Naive thymus-derived CD8-positive, alpha-beta T cell (primary cell): Measurements from ENCODE around the gene PDZD7. TPM values are rescaled to one million over a fixed set of nuclear protein-coding genes. Genes with fewer than 3 reads are reported as not detected.

Source experiments
- ATAC-seq, 2 donors: fragments of 150-1000 bp; cut with Tn5 transposase in 1 of 2; sonication (Bioruptor Pico), chemical (Tn5 transposase) in 1 of 2; 1 replicate in 1 of 2; 2 replicates in 1 of 2; pipeline ENCODE4 v1.10.0; 2021; ENCODE audit warnings: mild to moderate bottlenecking in 2 of 2, moderate library complexity in 2 of 2
- POLR2A ChIA-PET: fragments of 350-600 bp; sonication (Branson Sonifier 250); formaldehyde crosslinking; loops from one replicate; lab custom pipeline; 2021; ENCODE audit warnings: antibody characterized with exemption; lab: Charles Lee
- DNase-seq, 10 donors: peaks; one replicate each; pipeline versions ENCODE4 v3.0.0 to v3.0.0-alpha.2; 2020 to 2022
- H3K27ac Mint-ChIP-seq, 10 donors: one replicate each; pipeline ENCODE4 v1.8.0; 2020 to 2022; ENCODE audit warnings: mild to moderate bottlenecking in 10 of 10, mixed read lengths in 10 of 10, moderate library complexity in 4 of 10, inconsistent platforms in 1 of 10
- H3K27me3 Mint-ChIP-seq, 5 donors: one replicate each; pipeline ENCODE4 v1.8.0; 2021 to 2022; ENCODE audit warnings: mixed read lengths in 5 of 5
- H3K36me3 Mint-ChIP-seq, 3 donors: one replicate each; pipeline ENCODE4 v1.8.0; 2020 to 2022; ENCODE audit warnings: mixed read lengths in 3 of 3, mild to moderate bottlenecking in 2 of 3, inconsistent platforms in 1 of 3
- H3K4me1 Mint-ChIP-seq, 4 donors: one replicate each; pipeline ENCODE4 v1.8.0; 2021 to 2022; ENCODE audit warnings: mixed read lengths in 4 of 4
- H3K4me3 Mint-ChIP-seq, 10 donors: one replicate each; pipeline ENCODE4 v1.8.0; 2020 to 2022; ENCODE audit warnings: mild to moderate bottlenecking in 10 of 10, mixed read lengths in 10 of 10, moderate library complexity in 6 of 10, inconsistent platforms in 1 of 10
- H3K9me3 Mint-ChIP-seq, 9 donors: one replicate each; pipeline ENCODE4 v1.8.0; 2020 to 2022; ENCODE audit warnings: mixed read lengths in 9 of 9, mild to moderate bottlenecking in 3 of 9, inconsistent platforms in 1 of 9, moderate library complexity in 1 of 9
- polyA plus RNA-seq, 3 donors: library from polyadenylated mRNA; unstranded; fragments of 300-500 nt; fragmentation: Illumina TruSeq; gene quantifications; one replicate each; pipeline ENCODE4 v1.2.3, GENCODE V29; 2021
- total RNA-seq, 8 experiments: library from RNA in 2 of 8; stranded (reverse) in 2 of 8; gene quantifications; one replicate each; pipeline ENCODE4 v1.2.3 and lab custom pipeline; 2021 to 2026

Gene PDZD7
- total and polyA plus RNA-seq, 5 experiments from 2014 or later = 0.39 to 1.4 (median 1.1) TPM

- Mint-ChIP-seq H3K27ac (peak overlapping the region; percentile 83 to 99 (median 94)), H3K36me3 (no peaks in the 10 kb centered on the region), H3K4me1 (peaks cover 13 to 39% (median 32%) of the 10 kb centered on the region in 4 donors), H3K27me3 (peaks cover 11 to 24% (median 17%) of the 10 kb centered on the region in 5 donors), H3K9me3 (no peaks in the 10 kb centered on the region), H3K4me3 (peak overlapping the region; percentile 92 to 99 (median 96))
- peak; percentile 75 to 77 for ATAC-seq
- peak; percentile 79 to 99 (median 90) for DNase-seq
- POLR2A ChIA-PET = interaction anchor here (0.7 to 3.1 kb wide), 5 partner anchors 10 to 147 kb away, joined by 3 to 38 read pairs (median 7); partner anchors contain the start of genes PDZD7 and SFXN3
These were observed 29.4 kb upstream of the PDZD7 start for GRCh38 chr10:101060036-101060950.

DNA sequence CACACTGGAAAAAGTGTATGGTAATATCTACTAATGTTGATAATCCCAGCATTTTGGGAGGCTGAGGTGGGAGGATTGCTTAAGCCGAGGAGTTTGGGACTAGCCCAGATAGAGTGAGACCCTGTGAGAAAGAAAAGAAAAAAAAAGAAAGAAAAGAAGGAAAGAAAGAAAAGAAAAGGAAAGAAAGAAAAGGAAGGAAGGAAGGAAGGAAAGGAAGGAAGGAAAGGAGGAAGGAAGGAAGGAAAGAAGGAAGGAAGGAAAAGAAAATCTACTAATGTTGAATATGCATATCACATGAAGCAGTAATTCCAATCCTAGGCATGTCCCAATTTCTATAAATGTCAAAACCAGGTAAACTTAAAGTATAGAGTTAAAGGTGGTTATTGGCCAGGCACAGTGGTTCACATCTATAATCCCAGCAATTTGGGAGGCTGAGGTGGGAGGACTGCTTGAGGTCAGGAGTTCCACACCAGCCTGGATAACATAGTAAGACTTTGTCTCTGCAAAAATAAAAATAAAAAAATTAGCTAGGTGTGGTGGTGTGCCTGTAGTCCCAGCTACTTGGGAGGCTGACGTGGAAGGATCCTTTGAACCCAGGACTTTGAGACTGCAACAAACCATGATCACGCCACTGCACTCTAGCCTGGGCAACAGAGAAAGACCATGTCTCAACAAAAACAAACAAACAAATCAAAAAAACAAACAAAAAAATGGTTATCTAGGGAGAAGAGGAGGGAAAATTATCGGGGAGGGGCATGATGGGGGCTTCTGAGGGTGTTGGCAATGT, 25.6 kb upstream of the PDZD7 start:
- Mint-ChIP-seq H3K9me3 (no peaks in the 10 kb centered on the region), H3K4me3 (no peak overlapping the region), H3K27me3 (peaks cover 0 to 3% (median 0%) of the 10 kb centered on the region in 5 donors), H3K36me3 (no peaks in the 10 kb centered on the region), H3K4me1 (peaks cover 6 to 16% (median 11%) of the 10 kb centered on the region in 4 donors), H3K27ac (peak overlapping the region in 1 of 10 donors; percentile 32)
- DNase-seq (no peak), ATAC-seq (no peak)
- POLR2A ChIA-PET = no interaction called here

DNA sequence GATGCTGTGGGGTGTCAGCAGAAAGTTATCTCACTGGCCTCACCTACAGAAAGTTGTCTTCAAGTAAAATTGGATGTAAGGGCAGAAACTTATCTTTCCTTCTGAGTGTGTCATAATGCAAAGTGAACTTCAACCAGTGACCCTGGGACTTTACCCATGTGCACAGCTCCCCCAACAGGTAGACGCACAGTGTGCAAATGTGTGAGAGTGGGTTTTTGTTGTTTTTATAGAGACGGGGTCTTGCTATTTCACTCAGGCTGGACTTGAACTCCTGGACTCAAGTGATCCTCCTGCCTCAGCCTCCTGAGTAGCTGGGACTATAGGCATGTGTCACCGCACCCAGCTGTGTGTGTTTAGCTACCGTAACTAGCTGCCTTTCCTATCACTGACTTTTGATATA, 24.5 kb upstream of the PDZD7 start:
- Mint-ChIP-seq H3K9me3 (no peaks in the 10 kb centered on the region), H3K36me3 (no peaks in the 10 kb centered on the region), H3K4me3 (no peak overlapping the region), H3K27ac (no peak overlapping the region), H3K4me1 (peaks cover 6 to 16% (median 9%) of the 10 kb centered on the region in 4 donors), H3K27me3 (peaks cover 5 to 12% (median 7%) of the 10 kb centered on the region in 5 donors)
- DNase-seq (no peak), ATAC-seq (no peak)
- POLR2A ChIA-PET = no interaction called here

GRCh38 chr10:101054876-101055275, 23.9 kb upstream of the PDZD7 start:
- Mint-ChIP-seq H3K4me3 (no peak overlapping the region), H3K27me3 (peaks cover 5 to 17% (median 12%) of the 10 kb centered on the region in 5 donors), H3K36me3 (no peaks in the 10 kb centered on the region), H3K4me1 (peaks cover 6 to 14% (median 8%) of the 10 kb centered on the region in 4 donors), H3K27ac (no peak overlapping the region), H3K9me3 (no peaks in the 10 kb centered on the region)
- POLR2A ChIA-PET = no interaction called here
- DNase-seq (no peak), ATAC-seq (no peak)

DNA sequence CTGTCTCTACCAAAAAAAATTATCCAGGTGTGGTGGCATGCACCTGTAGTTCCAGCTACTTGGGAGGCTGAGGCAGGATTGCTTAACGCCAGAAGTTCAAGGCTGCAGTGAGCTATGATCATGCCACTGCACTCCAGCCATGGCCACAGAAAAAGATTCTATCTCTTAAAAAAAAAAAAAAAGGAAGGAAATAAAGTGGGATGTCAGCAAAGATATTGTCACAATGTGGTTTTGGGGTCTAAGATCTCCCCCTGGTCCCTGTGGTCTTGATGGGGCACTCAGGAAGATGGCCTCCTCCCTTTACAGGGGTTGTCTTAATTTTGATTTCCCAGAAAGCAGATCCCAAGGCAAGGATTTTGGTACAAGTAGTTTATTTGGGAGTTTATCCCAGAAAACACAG, 23.4 kb upstream of the PDZD7 start:
- Mint-ChIP-seq H3K9me3 (no peaks in the 10 kb centered on the region), H3K4me3 (no peak overlapping the region), H3K36me3 (no peaks in the 10 kb centered on the region), H3K27ac (peak overlapping the region in 1 of 10 donors; percentile 66), H3K4me1 (peaks cover 6 to 17% (median 8%) of the 10 kb centered on the region in 4 donors), H3K27me3 (peaks cover 10 to 23% (median 16%) of the 10 kb centered on the region in 5 donors)
- ATAC-seq = no peak
- DNase-seq = no peak
- POLR2A ChIA-PET = no interaction called here

- no peak for DNase-seq
- Mint-ChIP-seq H3K9me3 (no peaks in the 10 kb centered on the region), H3K27ac (no peak overlapping the region), H3K4me1 (peaks cover 8 to 23% (median 11%) of the 10 kb centered on the region in 4 donors), H3K4me3 (no peak overlapping the region), H3K36me3 (no peaks in the 10 kb centered on the region), H3K27me3 (peaks cover 14 to 31% (median 24%) of the 10 kb centered on the region in 5 donors)
- no peak for ATAC-seq
- POLR2A ChIA-PET = no interaction called here
These were observed 22.6 kb upstream of the PDZD7 start for GRCh38 chr10:101053516-101053915.

- Mint-ChIP-seq H3K27me3 (peaks cover 19 to 43% (median 32%) of the 10 kb centered on the region in 5 donors), H3K27ac (no peak overlapping the region), H3K36me3 (no peaks in the 10 kb centered on the region), H3K4me1 (peaks cover 10 to 31% (median 13%) of the 10 kb centered on the region in 4 donors), H3K4me3 (no peak overlapping the region), H3K9me3 (no peaks in the 10 kb centered on the region)
- ATAC-seq = no peak
- peak in 1 of 10 donors; percentile 9 for DNase-seq
- POLR2A ChIA-PET = interaction anchor here (0.9 kb wide), 1 partner anchor 9 kb away, joined by 3 read pairs; the partner anchor contains the start of gene KAZALD1
These were observed 21.4 kb upstream of the PDZD7 start for GRCh38 chr10:101052285-101052684.

DNA sequence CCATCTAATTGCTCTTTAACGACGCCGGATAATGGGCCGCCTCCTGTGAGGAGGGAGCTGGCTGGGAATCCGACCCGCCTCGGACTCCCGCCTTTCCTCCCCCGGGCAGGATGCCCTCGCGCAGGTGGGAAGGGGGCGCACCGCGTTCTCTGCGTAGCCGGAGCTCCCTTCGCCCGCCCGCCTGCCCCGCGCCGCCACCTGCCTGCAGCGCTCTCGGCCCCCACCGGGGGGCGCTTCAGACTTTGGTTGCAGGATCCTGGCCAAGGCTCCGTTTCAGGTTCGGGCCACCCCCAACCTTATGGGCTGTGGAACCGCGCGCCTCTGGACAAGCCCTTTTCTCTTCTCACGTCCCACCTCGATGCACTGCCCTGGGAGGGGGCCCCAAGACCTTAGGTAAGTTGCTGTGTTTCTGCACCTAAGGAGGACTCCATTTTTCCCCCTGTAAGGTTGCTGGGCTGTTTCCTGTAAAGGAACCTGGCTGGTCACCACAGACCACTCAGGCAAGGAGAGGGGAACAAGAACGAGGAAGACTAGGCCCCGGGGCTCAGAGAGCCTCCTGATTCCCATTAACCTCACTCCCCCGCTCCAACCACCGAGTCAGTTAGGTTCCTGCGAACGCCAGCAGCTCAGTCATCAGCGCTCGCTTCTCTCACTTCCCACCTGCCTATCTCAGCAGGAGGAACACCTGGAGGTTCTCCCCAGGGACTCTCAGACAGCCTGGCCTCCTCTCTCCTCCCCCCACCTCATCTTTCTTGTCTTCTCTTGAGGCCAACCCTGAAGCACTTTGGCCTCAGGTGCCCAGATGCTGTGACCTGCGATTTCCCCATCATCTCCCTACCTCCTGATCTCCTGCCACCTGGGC, 19.5 kb upstream of the PDZD7 start:
- Mint-ChIP-seq H3K27me3 (peaks cover 26 to 59% (median 37%) of the 10 kb centered on the region in 5 donors), H3K9me3 (no peaks in the 10 kb centered on the region), H3K4me1 (peaks cover 10 to 31% (median 13%) of the 10 kb centered on the region in 4 donors), H3K27ac (no peak overlapping the region), H3K4me3 (peak overlapping the region in 6 of 10 donors; percentile 19 to 63 (median 56)), H3K36me3 (no peaks in the 10 kb centered on the region)
- ATAC-seq (peak; percentile 93 to 97), DNase-seq (peak; percentile 59 to 84 (median 78))
- POLR2A ChIA-PET = interaction anchor here (0.7 to 2.0 kb wide), 4 partner anchors 9 to 52 kb away, joined by 3 to 12 read pairs (median 7); partner anchors contain the start of genes KAZALD1, PDZD7 and SFXN3

DNA sequence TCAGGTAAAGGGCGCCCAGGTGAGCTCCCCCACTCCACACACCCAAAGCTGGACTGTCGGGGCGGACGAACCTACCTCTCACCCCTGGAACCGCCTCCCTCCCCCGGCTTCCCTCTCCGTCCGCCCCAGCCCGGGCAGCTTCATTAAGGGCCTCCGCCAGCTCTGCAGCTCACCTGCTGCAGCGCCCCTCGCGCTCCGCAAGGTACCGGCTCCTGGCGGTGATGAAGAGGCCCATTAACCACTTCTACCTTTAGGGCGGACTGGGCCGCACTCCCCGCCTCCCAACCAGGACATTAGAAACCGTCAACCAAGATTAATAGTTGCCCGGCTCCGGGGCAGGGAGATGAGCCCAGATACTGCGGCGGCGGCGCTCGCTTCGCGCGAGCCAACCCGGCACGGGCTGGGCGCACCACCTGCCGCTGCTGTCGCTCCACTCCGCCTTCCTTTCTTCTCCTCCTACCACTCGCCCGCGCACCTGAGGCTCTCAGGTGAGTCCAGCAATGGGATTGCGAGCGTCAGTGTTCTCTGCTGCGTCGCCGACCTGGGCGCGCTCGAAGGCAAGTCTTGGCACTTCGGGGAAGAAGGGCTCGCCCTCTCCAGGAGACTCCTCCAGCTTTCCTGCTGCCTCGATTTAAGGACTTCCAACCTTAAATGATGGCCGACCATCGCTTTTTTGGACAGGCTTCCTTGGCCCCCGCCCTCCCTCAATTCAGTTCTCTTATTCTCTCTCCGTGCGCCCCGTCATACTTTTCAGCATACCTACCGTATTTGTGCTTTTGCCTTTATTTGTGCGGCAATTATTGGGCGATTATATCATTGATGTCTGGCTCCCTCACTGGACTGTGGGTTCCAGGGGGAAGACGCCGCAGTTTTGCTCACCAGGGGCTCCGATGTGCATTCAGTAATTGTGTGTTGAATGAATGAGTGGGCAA, 17.3 kb upstream of the PDZD7 start:
- no peaks in the 10 kb centered on the region for H3K9me3 Mint-ChIP-seq
- H3K4me3 Mint-ChIP-seq = no peak overlapping the region
- H3K36me3 Mint-ChIP-seq = no peaks in the 10 kb centered on the region
- peaks cover 26 to 59% (median 41%) of the 10 kb centered on the region in 5 donors for H3K27me3 Mint-ChIP-seq
- POLR2A ChIA-PET = interaction anchor here (1.5 kb wide), 1 partner anchor 17 kb away, joined by 7 read pairs; the partner anchor contains the start of genes PDZD7 and SFXN3
- ATAC-seq = no peak
- peak in 1 of 10 donors; percentile 47 for DNase-seq
- no peak overlapping the region for H3K27ac Mint-ChIP-seq
- peaks cover 15 to 35% (median 16%) of the 10 kb centered on the region in 4 donors for H3K4me1 Mint-ChIP-seq

DNA sequence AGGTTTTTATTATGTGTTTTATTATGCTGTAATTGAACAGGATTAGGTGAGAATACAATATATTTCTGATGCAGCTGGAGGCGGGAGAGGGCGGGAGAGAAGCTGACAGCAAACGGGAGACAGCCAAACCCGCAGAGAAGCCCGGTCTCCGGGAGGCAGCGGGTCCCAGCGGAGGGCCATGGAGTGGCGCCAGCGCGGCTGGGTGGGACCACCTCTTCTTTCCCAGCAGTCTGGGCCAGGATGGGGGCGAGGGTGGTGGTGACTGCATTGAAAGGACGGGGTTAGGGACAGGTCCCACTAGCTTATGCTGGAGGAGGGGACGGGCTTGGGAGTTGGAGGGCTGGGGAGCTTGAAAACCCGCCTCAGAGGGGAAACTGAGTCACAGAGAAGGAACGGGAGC, 16.3 kb upstream of the PDZD7 start:
- Mint-ChIP-seq H3K27ac (no peak overlapping the region), H3K4me1 (peaks cover 25 to 44% (median 25%) of the 10 kb centered on the region in 4 donors), H3K4me3 (no peak overlapping the region), H3K27me3 (peaks cover 26 to 59% (median 41%) of the 10 kb centered on the region in 5 donors), H3K36me3 (no peaks in the 10 kb centered on the region), H3K9me3 (no peaks in the 10 kb centered on the region)
- ATAC-seq (no peak), DNase-seq (peak in 1 of 10 donors; percentile 55)
- POLR2A ChIA-PET = interaction anchor here (1.5 kb wide), 1 partner anchor 16 kb away, joined by 7 read pairs; the partner anchor contains the start of genes PDZD7 and SFXN3
